ENCODE data around the gene PIP4K2A. TPM values are rescaled to one million over a fixed set of nuclear protein-coding genes. Genes with fewer than 3 reads are reported as not detected.

PIP4K2A gene
- total RNA-seq, 3 donors from 2014 or later = 15.1 to 36.6 (median 33.1) TPM

DNA sequence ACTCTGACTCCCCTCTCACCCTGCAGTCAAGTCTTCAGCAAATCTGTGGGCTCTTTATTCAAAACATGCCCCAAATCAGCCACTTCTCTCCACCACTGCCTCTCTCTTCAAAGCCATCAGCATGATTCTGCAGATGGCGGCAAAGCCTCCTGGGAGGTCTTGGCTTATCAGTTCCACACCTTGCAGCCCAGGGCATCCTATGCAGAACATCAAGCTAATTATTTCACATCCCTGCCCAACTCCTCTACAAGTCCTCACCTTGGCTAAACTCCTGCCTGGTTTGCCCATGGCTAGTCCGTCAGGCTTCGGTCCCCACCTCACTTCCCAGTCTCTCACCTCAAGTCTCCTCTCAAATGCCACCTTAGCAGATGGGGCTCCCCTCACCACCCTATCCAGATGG is 70.2 kb downstream of the PIP4K2A start:
- Histone ChIP-seq H3K27ac (no peak overlapping the region), H3K4me3 (no peak overlapping the region), H3K9me3 (no peaks in the 10 kb centered on the region), H3K27me3 (no peaks in the 10 kb centered on the region), H3K4me1 (no peaks in the 10 kb centered on the region), H3K36me3 (no peaks in the 10 kb centered on the region)
- intact Hi-C loops (cut with DNase I; ENCODE audit: low total_unique reads) = no loop called here
- TF ChIP-seq POLR2A (IDR thresholded peaks at IDR 0.05) = no peak
- TF ChIP-seq POLR2AphosphoS5 (IDR thresholded peaks at IDR 0.05) = no peak
- TF ChIP-seq, protein P1, sequence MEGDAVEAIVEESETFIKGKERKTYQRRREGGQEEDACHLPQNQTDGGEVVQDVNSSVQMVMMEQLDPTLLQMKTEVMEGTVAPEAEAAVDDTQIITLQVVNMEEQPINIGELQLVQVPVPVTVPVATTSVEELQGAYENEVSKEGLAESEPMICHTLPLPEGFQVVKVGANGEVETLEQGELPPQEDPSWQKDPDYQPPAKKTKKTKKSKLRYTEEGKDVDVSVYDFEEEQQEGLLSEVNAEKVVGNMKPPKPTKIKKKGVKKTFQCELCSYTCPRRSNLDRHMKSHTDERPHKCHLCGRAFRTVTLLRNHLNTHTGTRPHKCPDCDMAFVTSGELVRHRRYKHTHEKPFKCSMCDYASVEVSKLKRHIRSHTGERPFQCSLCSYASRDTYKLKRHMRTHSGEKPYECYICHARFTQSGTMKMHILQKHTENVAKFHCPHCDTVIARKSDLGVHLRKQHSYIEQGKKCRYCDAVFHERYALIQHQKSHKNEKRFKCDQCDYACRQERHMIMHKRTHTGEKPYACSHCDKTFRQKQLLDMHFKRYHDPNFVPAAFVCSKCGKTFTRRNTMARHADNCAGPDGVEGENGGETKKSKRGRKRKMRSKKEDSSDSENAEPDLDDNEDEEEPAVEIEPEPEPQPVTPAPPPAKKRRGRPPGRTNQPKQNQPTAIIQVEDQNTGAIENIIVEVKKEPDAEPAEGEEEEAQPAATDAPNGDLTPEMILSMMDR (IDR thresholded peaks at IDR 0.05) = no peak
- DNase-seq (ENCODE audit: low spot score in 2 of 2) = no peak

DNA sequence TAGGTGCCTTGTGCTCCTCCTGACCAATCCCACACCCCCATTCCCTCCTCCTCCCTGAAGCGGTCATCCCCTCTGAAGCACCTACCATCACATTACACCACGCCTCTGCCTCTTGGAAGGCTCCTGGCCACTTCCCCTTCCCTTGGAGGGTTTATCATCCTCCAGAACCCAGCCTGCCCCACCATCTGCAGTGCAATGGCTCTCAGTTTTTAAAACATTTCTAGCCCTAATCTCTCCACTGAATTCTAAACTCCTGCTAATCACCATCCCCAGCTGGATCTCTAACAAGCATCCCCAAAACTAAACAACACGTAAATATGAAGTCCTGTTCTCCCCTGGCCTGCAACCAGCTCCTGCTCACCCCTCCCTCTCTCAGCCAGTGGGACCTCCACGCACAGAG is 70.6 kb downstream of the PIP4K2A start:
- H3K36me3 ChIP-seq = no peaks in the 10 kb centered on the region
- no peak overlapping the region for H3K4me3 ChIP-seq
- DNase-seq (ENCODE audit: low spot score in 2 of 2) = no peak
- no peaks in the 10 kb centered on the region for H3K9me3 ChIP-seq
- TF ChIP-seq POLR2AphosphoS5 (IDR thresholded peaks at IDR 0.05) (no peak), POLR2A (IDR thresholded peaks at IDR 0.05) (no peak)
- TF ChIP-seq, protein P1 (IDR thresholded peaks at IDR 0.05) = no peak
- H3K27ac ChIP-seq = no peak overlapping the region
- no peaks in the 10 kb centered on the region for H3K4me1 ChIP-seq
- intact Hi-C loops (cut with DNase I; ENCODE audit: low total_unique reads) = no loop called here
- H3K27me3 ChIP-seq = no peaks in the 10 kb centered on the region

DNA sequence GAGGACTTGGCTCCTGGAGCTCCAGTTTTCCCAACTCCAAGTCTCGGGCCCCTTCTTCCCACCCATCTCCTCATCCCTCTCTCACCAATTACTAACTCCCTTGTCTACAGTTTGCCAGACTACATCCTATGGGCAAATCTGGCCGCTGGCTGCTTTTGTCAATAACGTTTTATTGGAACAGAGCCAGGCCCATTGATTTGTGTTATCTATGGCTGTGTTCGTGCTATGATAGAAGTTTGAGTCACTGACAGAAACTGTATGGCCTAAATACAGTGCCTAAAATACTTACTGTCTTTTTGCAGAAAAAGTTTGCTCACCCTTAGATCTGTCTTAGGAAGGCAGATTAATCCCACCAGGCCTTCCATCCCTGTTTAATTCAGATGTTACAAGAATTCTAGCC is 71.3 kb downstream of the PIP4K2A start:
- TF ChIP-seq POLR2A (IDR thresholded peaks at IDR 0.05) (no peak), POLR2AphosphoS5 (IDR thresholded peaks at IDR 0.05) (no peak)
- TF ChIP-seq, protein P1 (IDR thresholded peaks at IDR 0.05) = no peak
- H3K4me1 ChIP-seq = no peaks in the 10 kb centered on the region
- no peaks in the 10 kb centered on the region for H3K9me3 ChIP-seq
- H3K27me3 ChIP-seq = no peaks in the 10 kb centered on the region
- H3K4me3 ChIP-seq = no peak overlapping the region
- peak overlapping the region in 1 of 2 donors; percentile 33 for H3K27ac ChIP-seq
- H3K36me3 ChIP-seq = no peaks in the 10 kb centered on the region
- DNase-seq (ENCODE audit: low spot score in 2 of 2) = no peak
- intact Hi-C loops (cut with DNase I; ENCODE audit: low total_unique reads) = no loop called here

DNA sequence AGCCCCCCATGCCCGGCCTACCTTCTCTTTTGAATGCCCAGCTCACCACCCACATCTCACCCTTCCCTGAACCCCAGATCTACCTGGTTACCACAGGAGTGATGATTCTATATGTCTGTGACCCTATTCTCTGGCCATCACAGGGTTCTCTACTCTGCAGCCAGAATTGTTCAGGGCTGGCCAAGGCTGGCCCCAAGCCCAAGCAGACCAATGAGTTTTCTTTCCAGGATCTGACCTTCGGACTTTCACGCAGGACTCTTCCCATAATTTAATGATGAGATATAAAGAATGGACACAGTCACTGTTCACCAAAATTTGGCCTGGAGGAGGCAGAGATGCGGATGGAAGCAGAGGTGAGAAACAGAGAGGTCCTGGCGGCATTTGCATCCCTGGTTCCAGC is 72.6 kb downstream of the PIP4K2A start:
- H3K27me3 ChIP-seq = no peaks in the 10 kb centered on the region
- H3K36me3 ChIP-seq = no peaks in the 10 kb centered on the region
- H3K4me1 ChIP-seq = no peaks in the 10 kb centered on the region
- no peak overlapping the region for H3K4me3 ChIP-seq
- no peak overlapping the region for H3K27ac ChIP-seq
- no peaks in the 10 kb centered on the region for H3K9me3 ChIP-seq
- no peak for DNase-seq (ENCODE audit: low spot score in 2 of 2)
- intact Hi-C loops (cut with DNase I; ENCODE audit: low total_unique reads) = no loop called here
- TF ChIP-seq, protein P1 (IDR thresholded peaks at IDR 0.05) = no peak
- no peak for TF ChIP-seq POLR2A (IDR thresholded peaks at IDR 0.05)
- TF ChIP-seq POLR2AphosphoS5 (IDR thresholded peaks at IDR 0.05) = no peak

DNA sequence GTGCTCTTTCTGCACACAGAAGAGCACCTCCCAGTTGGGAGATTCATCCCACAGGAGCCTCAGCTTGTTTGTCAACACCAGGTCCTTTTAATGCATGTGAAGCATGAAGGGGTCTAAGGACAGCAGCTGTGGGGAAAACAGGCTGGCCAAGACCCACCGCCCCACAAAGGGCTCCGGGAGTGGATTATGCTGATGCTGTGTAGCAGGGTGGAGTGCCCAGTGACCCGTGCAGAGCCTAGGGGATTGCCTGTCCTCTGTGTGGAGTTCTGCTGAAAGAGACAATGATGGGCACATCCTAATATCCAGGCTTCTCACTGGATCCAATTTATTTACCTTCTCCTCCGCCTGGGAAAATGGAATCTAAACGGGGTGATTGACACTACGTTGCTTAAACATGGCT is 74.0 kb downstream of the PIP4K2A start:
- Histone ChIP-seq H3K36me3 (no peaks in the 10 kb centered on the region), H3K9me3 (no peaks in the 10 kb centered on the region)
- intact Hi-C loops (cut with DNase I; ENCODE audit: low total_unique reads) = no loop called here

More for the DNA sequence above, 74.0 kb downstream of the PIP4K2A start:
- Histone ChIP-seq H3K4me3 (no peak overlapping the region), H3K27me3 (no peaks in the 10 kb centered on the region), H3K27ac (no peak overlapping the region), H3K4me1 (no peaks in the 10 kb centered on the region)
- TF ChIP-seq, protein P1 (IDR thresholded peaks at IDR 0.05) = no peak
- TF ChIP-seq POLR2A (IDR thresholded peaks at IDR 0.05) (no peak), POLR2AphosphoS5 (IDR thresholded peaks at IDR 0.05) (no peak)
- no peak for DNase-seq (ENCODE audit: low spot score in 2 of 2)

All from breast epithelium (tissue), 4 donors.